K562 (cell line): Measurements from ENCODE around the gene SLC35G2. TPM values are rescaled to one million over a fixed set of nuclear protein-coding genes. Genes with fewer than 3 reads are reported as not detected.
A peak's percentile ranks its signal among the peaks of the same experiment; 100 is the strongest.

Experiments used
- L3MBTL2 ChIP-seq: fragments of 450-650 bp; IDR thresholded peaks from 2 replicates; pipeline ENCODE4 v1.6.1; 2016; ENCODE audit warnings: mild to moderate bottlenecking, moderate library complexity
- MYC ChIP-seq, 2 experiments: fragments of 250-450 bp in 1 of 2; sonication (Bioruptor Pico) in 1 of 2; IDR thresholded peaks; 2 replicates each; pipeline versions ENCODE4 v1.5.1 to v1.6.1; 2012 to 2021; ENCODE audit warnings: low read depth in 2 of 2, borderline replicate concordance in 1 of 2, improper control_type of control experiment in 1 of 2, low read length in 1 of 2, mild to moderate bottlenecking in 1 of 2, moderate library complexity in 1 of 2
- NFRKB ChIP-seq: fragments of 450-650 bp; IDR thresholded peaks from 2 replicates; pipeline ENCODE4 v1.6.1; 2016; ENCODE audit warnings: low read depth
- POLR2G ChIP-seq: fragments of 200-400 bp; formaldehyde crosslinking; IDR thresholded peaks from 2 replicates; pipeline ENCODE4 v1.6.1; 2017; ENCODE audit warnings: low read depth, mild to moderate bottlenecking, antibody characterized with exemption, low read length, moderate library complexity
- ZBTB40 ChIP-seq, 2 experiments: fragments of 450-650 bp in 1 of 2; sonication (generic) in 1 of 2; formaldehyde crosslinking in 1 of 2; IDR thresholded peaks; 2 replicates each; pipeline versions ENCODE4 v1.7.1 to v1.9.0; 2016 to 2022; ENCODE audit warnings: inconsistent platforms in 1 of 2, mild to moderate bottlenecking in 1 of 2, missing genetic modification reagents in 1 of 2
- polyA plus RNA-seq, 8 experiments: library from polyadenylated mRNA; depleted of rRNA in 4 of 8; stranded (reverse) in 5 of 8; unstranded in 3 of 8; fragments of >200 nt; fragmentation: Nextera tagmentation in 2 of 8; fragmentation: Illumina TruSeq in 1 of 8; extraction: Ambion mirVana in 2 of 8; extraction: Trizol in 1 of 8; gene quantifications; 2 replicates each; pipeline versions ENCODE4 v1.2.1 to v1.2.3, GENCODE V29; 2011 to 2014; ENCODE audit warnings: inconsistent platforms in 1 of 8, missing spikeins in 1 of 8
- total RNA-seq, 7 experiments: library from RNA; depleted of rRNA in 6 of 7; stranded (reverse); fragments of >200 nt in 6 of 7; fragmentation: Illumina TruSeq in 2 of 7; extraction: Trizol in 2 of 7; gene quantifications; 2 replicates each; pipeline versions ENCODE4 v1.2.1 to v1.2.3, GENCODE V29; 2011 to 2021; ENCODE audit warnings: low replicate concordance in 1 of 7

Gene SLC35G2
- total and polyA plus RNA-seq, 9 of the 15 experiments (the other 6 are each of a cell fraction or from before 2014, with no cell fraction given), result 2.6 to 5.9 (median 3.2) TPM

- TF ChIP-seq ZBTB40 (IDR thresholded peaks at IDR 0.05) (0 out of 2 replicates have a peak, but pooled peaks have one; percentile 4), ZBTB40 (CRISPR knock-in tag; IDR thresholded peaks at IDR 0.05) (no peak), MYC (IDR thresholded peaks at IDR 0.05; ENCODE audit: low read depth, low read length) (0 out of 2 replicates have a peak, but pooled peaks have one; percentile 4), MYC (CRISPR knock-in tag; IDR thresholded peaks at IDR 0.05; ENCODE audit: borderline replicate concordance, low read depth) (no peak), L3MBTL2 (peak; percentile 62), POLR2G (0 out of 2 replicates have a peak, but pooled peaks have one; percentile 13), NFRKB (0 out of 2 replicates have a peak, but pooled peaks have one; percentile 6)
Observed at GRCh38 chr3:136819392-136819730, 435 bp downstream of the SLC35G2 start (continued).
